ENCODE results near the gene ZNF831. TPM values are rescaled to one million over a fixed set of nuclear protein-coding genes. Genes with fewer than 3 reads are reported as not detected.
A peak's percentile ranks its signal among the peaks of the same experiment; 100 is the strongest.

The ZNF831 gene
- total RNA-seq, 3 donors from 2014 or later (not counting 1 experiment from before 2014, with no cell fraction given), result 24.8 to 42.0 (median 40.2) TPM

GRCh38 chr20:59177266-59178250 lies 13.9 kb downstream of the ZNF831 start:
- peak overlapping the region; percentile 96 to 98 for H3K27ac Mint-ChIP-seq
- Histone ChIP-seq H3K36me3 (ENCODE audit: control insufficient read depth, insufficient read depth, low read length) (peaks cover 23% of the 10 kb centered on the region), H3K27me3 (ENCODE audit: control insufficient read depth, insufficient read depth, low read length) (no peaks in the 10 kb centered on the region), H3K9me3 (ENCODE audit: control insufficient read depth, insufficient read depth, low read length) (no peaks in the 10 kb centered on the region), H3K4me3 (ENCODE audit: low read length) (peak overlapping the region; percentile 8), H3K4me1 (ENCODE audit: control insufficient read depth, insufficient read depth, low read length) (peaks cover 64% of the 10 kb centered on the region), H3K27ac (ENCODE audit: low read length) (peak overlapping the region; percentile 97)
- TF ChIP-seq, protein P1, sequence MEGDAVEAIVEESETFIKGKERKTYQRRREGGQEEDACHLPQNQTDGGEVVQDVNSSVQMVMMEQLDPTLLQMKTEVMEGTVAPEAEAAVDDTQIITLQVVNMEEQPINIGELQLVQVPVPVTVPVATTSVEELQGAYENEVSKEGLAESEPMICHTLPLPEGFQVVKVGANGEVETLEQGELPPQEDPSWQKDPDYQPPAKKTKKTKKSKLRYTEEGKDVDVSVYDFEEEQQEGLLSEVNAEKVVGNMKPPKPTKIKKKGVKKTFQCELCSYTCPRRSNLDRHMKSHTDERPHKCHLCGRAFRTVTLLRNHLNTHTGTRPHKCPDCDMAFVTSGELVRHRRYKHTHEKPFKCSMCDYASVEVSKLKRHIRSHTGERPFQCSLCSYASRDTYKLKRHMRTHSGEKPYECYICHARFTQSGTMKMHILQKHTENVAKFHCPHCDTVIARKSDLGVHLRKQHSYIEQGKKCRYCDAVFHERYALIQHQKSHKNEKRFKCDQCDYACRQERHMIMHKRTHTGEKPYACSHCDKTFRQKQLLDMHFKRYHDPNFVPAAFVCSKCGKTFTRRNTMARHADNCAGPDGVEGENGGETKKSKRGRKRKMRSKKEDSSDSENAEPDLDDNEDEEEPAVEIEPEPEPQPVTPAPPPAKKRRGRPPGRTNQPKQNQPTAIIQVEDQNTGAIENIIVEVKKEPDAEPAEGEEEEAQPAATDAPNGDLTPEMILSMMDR (IDR thresholded peaks at IDR 0.05), result no peak
- WGBS (ENCODE audit: insufficient coverage), result 40% methylated on average over 13 of the region's 13 CpGs
- no peaks in the 10 kb centered on the region for H3K27me3 Mint-ChIP-seq (ENCODE audit: low read depth in 2 of 2)
- ATAC-seq (peak; percentile 79 to 85 (median 80)), DNase-seq (peak in 1 of 2 donors; percentile 73)
- peaks cover 87 to 94% of the 10 kb centered on the region in 2 donors for H3K4me1 Mint-ChIP-seq
- peak overlapping the region; percentile 95 for H3K4me3 Mint-ChIP-seq
- intact Hi-C loops (cut with micrococcal nuclease), result loop anchor here (1.0 to 2.0 kb wide), 2 partner anchors 12 to 57 kb away; no protein-coding TSS in a partner anchor
- no peaks in the 10 kb centered on the region for H3K9me3 Mint-ChIP-seq
- H3K36me3 Mint-ChIP-seq, result no peaks in the 10 kb centered on the region

DNA sequence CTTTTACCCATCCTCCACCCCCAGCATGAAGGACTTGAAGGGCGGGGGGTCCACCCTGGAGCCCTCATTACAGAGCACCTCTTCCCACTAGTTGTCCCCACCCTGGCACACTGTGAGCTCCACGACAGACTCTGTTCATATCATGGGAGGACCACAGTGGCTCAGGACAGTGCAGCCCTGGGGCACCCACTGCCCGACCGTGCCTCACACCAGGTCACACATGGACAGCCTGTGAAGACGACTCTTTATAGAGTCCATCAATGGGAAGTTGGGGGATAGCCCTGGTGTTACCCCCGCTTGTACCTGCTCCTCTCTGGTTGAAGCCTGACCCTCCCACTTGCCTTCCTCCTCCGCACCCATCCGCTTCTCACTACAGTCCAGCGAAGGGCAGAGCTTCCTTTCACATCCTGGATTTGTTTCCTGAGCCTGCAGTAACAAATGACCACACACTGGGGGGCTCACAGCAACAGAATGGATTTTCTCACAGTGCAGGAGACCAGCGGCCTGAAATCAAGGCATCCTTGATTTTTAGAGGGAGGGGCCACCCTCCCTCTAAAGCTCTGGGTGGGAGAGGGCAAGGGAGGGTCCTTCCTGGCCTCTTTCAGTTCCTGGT lies 15.5 kb downstream of the ZNF831 start:
- Mint-ChIP-seq H3K36me3 (no peaks in the 10 kb centered on the region), H3K27me3 (ENCODE audit: low read depth in 2 of 2) (no peaks in the 10 kb centered on the region), H3K4me3 (peak overlapping the region; percentile 95), H3K9me3 (no peaks in the 10 kb centered on the region), H3K4me1 (peaks cover 90 to 96% of the 10 kb centered on the region in 2 donors), H3K27ac (peak overlapping the region; percentile 96 to 98)
- peaks cover 8% of the 10 kb centered on the region for H3K36me3 ChIP-seq (ENCODE audit: control insufficient read depth, insufficient read depth, low read length)
- TF ChIP-seq, protein P1 (IDR thresholded peaks at IDR 0.05), result no peak
- no peak for DNase-seq
- 88% methylated on average over 10 of the region's 10 CpGs for WGBS (ENCODE audit: insufficient coverage)
- no peak overlapping the region for H3K4me3 ChIP-seq (ENCODE audit: low read length)
- no peak for ATAC-seq
- no peaks in the 10 kb centered on the region for H3K27me3 ChIP-seq (ENCODE audit: control insufficient read depth, insufficient read depth, low read length)
- no peaks in the 10 kb centered on the region for H3K9me3 ChIP-seq (ENCODE audit: control insufficient read depth, insufficient read depth, low read length)
- peak overlapping the region; percentile 97 for H3K27ac ChIP-seq (ENCODE audit: low read length)
- intact Hi-C loops (cut with micrococcal nuclease), result loop anchor here (1.0 kb wide), 1 partner anchor 14 kb away; no protein-coding TSS in a partner anchor
- H3K4me1 ChIP-seq (ENCODE audit: control insufficient read depth, insufficient read depth, low read length), result peaks cover 73% of the 10 kb centered on the region

- Mint-ChIP-seq H3K9me3 (no peaks in the 10 kb centered on the region), H3K4me1 (peaks cover 94 to 99% of the 10 kb centered on the region in 2 donors), H3K27ac (peak overlapping the region; percentile 96 to 98), H3K36me3 (no peaks in the 10 kb centered on the region), H3K27me3 (ENCODE audit: low read depth in 2 of 2) (no peaks in the 10 kb centered on the region), H3K4me3 (peak overlapping the region; percentile 47)
- TF ChIP-seq, protein P1 (IDR thresholded peaks at IDR 0.05), result no peak
- peak in 1 of 3 donors; percentile 62 for ATAC-seq
- no peak for DNase-seq
- peaks cover 76% of the 10 kb centered on the region for H3K4me1 ChIP-seq (ENCODE audit: control insufficient read depth, insufficient read depth, low read length)
- no peaks in the 10 kb centered on the region for H3K9me3 ChIP-seq (ENCODE audit: control insufficient read depth, insufficient read depth, low read length)
- peak overlapping the region; percentile 97 for H3K27ac ChIP-seq (ENCODE audit: low read length)
- WGBS (ENCODE audit: insufficient coverage), result 90% methylated on average over 3 of the region's 5 CpGs
- intact Hi-C loops (cut with micrococcal nuclease), result loop anchor here (5.0 kb wide), 1 partner anchor 38 kb away; no protein-coding TSS in a partner anchor
- H3K4me3 ChIP-seq (ENCODE audit: low read length), result no peak overlapping the region
- H3K27me3 ChIP-seq (ENCODE audit: control insufficient read depth, insufficient read depth, low read length), result no peaks in the 10 kb centered on the region
- H3K36me3 ChIP-seq (ENCODE audit: control insufficient read depth, insufficient read depth, low read length), result peaks cover 5% of the 10 kb centered on the region
These were observed 16.4 kb downstream of the ZNF831 start for GRCh38 chr20:59179988-59180387.

Data from natural killer cell (primary cell).